AG10803 (cell line): ENCODE data around the gene FOXD3.

Source experiments
- DNase-seq: peaks from one replicate; pipeline ENCODE4 v3.0.0; 2010; ENCODE audit warnings: low read depth
- H3K4me3 ChIP-seq: 2 replicates; pipeline ENCODE4 v1.5.1; 2011; ENCODE audit warnings: mild to moderate bottlenecking, low read length, control low read depth
- CTCF ChIP-seq: conservative IDR thresholded peaks from 2 replicates; pipeline ENCODE4 v1.5.1; 2011; ENCODE audit warnings: mild to moderate bottlenecking, low read length, control low read depth, inconsistent platforms

FOXD3 gene

GRCh38 chr1:63363014-63363413 is 40.6 kb downstream of the FOXD3 start:
- H3K4me3 ChIP-seq: no peak overlapping the region
- DNase-seq: no peak
- TF ChIP-seq CTCF: no peak

GRCh38 chr1:63366908-63367214 is 44.5 kb downstream of the FOXD3 start:
- peak overlapping the region; percentile 75 for H3K4me3 ChIP-seq
- DNase-seq: no peak
- TF ChIP-seq CTCF: no peak

DNA sequence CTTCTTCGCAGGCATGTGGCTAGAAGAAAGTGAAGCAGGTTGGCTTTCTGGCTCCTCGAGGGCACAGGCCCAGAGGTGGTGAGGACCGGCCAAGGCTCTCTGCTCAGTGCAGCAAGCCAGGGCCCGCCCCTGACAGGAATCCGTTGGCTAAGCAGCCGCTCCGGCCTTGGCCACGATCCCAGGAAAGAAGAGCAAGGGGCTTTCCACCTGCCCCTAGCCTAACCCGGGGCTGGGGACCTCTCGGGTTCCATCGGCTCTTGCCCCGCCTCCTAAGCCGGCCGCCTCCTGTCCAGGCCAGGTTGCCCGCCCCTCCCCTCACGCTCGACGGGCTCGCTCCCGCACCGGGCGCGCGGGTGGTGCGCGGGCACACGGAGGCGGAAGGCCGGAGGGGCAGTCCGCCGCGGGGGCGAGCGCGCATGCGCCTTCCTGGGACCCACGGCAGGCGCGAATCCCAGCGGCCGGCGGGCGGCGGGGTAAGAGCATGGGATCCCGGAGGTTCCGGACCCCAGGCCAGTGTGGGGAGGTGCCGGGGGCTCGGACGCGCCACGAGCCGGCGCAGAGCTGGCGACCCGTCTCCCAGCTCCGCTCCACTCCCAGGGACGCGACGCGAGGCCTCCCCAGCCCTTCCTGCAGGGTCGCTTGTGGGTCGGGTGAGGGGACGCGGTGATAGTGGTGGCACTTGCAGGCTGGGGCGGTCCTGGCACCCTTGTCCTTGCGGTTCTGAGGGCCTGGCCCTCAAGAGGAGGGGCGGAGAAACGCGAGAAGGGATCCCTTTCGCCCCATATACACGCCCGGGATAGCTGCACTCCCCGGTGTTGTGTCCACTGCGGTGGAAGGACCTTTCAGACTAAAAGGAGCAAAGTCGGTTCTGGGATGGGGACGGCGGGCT is 45.1 kb downstream of the FOXD3 start, which contains the start of gene ALG6:
TSS of gene ALG6 (plus strand) at position 413 of the 889 bp plus-strand sequence. CDS start 3,351 bp downstream, outside the sequence.
- DNase-seq: peak; percentile 88
- no peak; the same call in 1 of the 2 replicates for TF ChIP-seq CTCF
- H3K4me3 ChIP-seq: peak within 1 kb of the TSS; percentile 94

DNA sequence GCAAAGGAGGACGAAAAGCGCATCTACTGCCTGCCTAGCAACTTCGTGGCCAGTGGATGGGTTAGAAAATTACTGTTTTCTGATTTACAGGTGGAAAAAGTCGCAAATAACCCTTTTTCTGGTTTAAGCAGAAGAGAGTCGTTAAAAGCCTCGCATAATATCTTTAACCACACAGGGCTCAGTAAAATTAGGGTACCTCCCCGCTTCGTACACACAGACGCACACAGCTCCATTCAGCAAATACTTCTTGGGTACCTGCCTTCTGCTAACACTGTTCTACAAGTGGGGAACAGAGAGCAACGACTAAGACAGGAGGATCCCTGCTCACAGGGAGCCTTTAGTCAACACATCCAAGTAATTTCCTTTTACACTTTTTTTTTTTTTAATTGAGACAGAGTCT is 45.8 kb downstream of the FOXD3 start:
- no peak for TF ChIP-seq CTCF
- peak overlapping the region; percentile 94 for H3K4me3 ChIP-seq
- DNase-seq: peak; percentile 1
